HG02943 (cell line): Measurements from ENCODE around the gene SESN1.
"Not testable (repeated sequence)": the region's sequence is repeated elsewhere in the genome, so short reads cannot be mapped to it uniquely, and the experiment has no call there.

Experiments used
- ATAC-seq: cut with Tn5 transposase; IDR thresholded peaks from one replicate; pipeline ENCODE4 v1.9.1; 2021; ENCODE audit warnings: mild to moderate bottlenecking, low read depth, moderate library complexity; ENCODE audit not compliant: unreplicated experiment

Gene SESN1

GRCh38 chr6:109008054-109008453 is 86.6 kb downstream of the SESN1 start:
- no peak for ATAC-seq

GRCh38 chr6:109007521-109007920 is 87.1 kb downstream of the SESN1 start:
- no peak for ATAC-seq

- no peak for ATAC-seq
Observed at GRCh38 chr6:109006818-109007217, 87.8 kb downstream of the SESN1 start.

GRCh38 chr6:109002882-109003281 is 91.8 kb downstream of the SESN1 start:
- ATAC-seq, result no peak

- no peak for ATAC-seq
Observed at GRCh38 chr6:109002051-109002697, 92.5 kb downstream of the SESN1 start.

- ATAC-seq, result no peak
Observed at GRCh38 chr6:109001291-109001894, 93.3 kb downstream of the SESN1 start.

GRCh38 chr6:109000289-109000688 is 94.4 kb downstream of the SESN1 start:
- no peak for ATAC-seq

GRCh38 chr6:108999428-108999827 is 95.2 kb downstream of the SESN1 start:
- ATAC-seq, result no peak

- no peak for ATAC-seq
Observed at GRCh38 chr6:108998485-108998884, 96.2 kb downstream of the SESN1 start.

GRCh38 chr6:108996208-108996607 is 98.4 kb downstream of the SESN1 start:
- no peak for ATAC-seq

GRCh38 chr6:108995296-108995695 is 99.3 kb downstream of the SESN1 start:
- no peak for ATAC-seq

- no peak for ATAC-seq
Observed at GRCh38 chr6:108993876-108994275, 100.8 kb downstream of the SESN1 start.

- no peak for ATAC-seq
Observed at GRCh38 chr6:108989700-108990099, 104.9 kb downstream of the SESN1 start.

GRCh38 chr6:108988765-108989164 is 105.9 kb downstream of the SESN1 start:
- ATAC-seq, result no peak

- ATAC-seq, result no peak
Observed at GRCh38 chr6:108988296-108988695, 106.3 kb downstream of the SESN1 start.

GRCh38 chr6:108987156-108987555 is 107.5 kb downstream of the SESN1 start:
- no peak for ATAC-seq

- no peak for ATAC-seq
Observed at GRCh38 chr6:108985301-108985700, 109.3 kb downstream of the SESN1 start.

GRCh38 chr6:108983151-108983550 is 111.5 kb downstream of the SESN1 start:
- ATAC-seq, result no peak

GRCh38 chr6:108982154-108983113 is 112.2 kb downstream of the SESN1 start:
- ATAC-seq, result no peak

GRCh38 chr6:108978638-108979037 is 116.0 kb downstream of the SESN1 start:
- not testable (repeated sequence) for ATAC-seq

GRCh38 chr6:108974201-108974600 is 120.4 kb downstream of the SESN1 start:
- ATAC-seq, result no peak
